Measurements from ENCODE around the gene VPS41.

Gene VPS41

DNA sequence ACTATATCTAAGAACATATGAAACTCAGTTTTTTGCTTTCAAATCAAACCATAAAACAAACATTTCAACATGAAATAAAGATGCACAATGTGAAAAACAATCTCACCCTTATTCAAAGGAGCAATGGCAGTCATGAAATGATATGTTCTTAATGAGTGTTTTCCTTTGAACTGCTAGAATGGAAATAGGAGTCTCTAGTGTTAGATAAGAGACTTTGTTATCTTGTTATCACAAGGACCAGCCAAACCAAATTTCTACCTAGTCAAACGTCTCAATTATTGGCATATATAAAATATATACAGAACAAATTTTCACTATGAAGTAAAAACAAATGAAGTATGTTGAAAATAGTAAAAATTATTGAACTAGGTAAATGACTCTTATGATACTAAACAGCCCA is 1.2 kb downstream of the VPS41 start:
- in situ Hi-C loops (cut with MboI; ENCODE audit: low sequenced_read_pairs), result no loop called here

GRCh38 chr7:38907066-38907465 is 1.9 kb downstream of the VPS41 start:
- in situ Hi-C loops (cut with MboI; ENCODE audit: low sequenced_read_pairs), result no loop called here

DNA sequence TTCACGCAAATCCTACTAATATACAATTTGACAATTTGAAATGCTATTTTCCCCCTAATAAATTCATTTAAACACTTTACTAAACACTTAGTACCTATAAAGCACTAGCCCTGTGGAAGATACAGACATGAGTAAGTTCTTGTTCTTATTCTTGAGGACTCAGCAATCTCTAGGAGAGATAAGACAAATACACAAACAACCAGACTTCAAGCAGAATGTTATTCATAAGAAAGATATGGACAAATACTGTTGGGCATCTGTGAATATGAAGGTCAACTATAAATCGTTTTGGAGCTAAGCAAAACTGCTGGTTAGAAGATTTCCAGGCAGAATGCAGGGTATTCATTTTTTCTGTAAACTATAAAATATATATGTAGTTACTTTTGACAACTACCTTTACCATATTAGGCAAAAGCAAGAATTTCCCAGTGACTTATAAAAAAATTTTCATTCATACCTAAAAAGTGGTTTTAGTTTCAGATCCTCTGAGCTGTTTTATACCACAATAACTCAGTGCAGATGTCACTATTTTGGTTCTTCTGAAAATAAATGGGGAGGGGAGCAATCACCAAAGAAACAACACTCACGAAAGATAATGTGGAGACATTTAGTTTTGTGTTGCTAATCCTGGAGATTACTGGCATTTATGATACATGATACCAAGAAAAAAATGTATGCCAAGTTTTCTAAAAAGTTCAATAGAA is 3.8 kb downstream of the VPS41 start:
- in situ Hi-C loops (cut with MboI; ENCODE audit: low sequenced_read_pairs), result no loop called here

DNA sequence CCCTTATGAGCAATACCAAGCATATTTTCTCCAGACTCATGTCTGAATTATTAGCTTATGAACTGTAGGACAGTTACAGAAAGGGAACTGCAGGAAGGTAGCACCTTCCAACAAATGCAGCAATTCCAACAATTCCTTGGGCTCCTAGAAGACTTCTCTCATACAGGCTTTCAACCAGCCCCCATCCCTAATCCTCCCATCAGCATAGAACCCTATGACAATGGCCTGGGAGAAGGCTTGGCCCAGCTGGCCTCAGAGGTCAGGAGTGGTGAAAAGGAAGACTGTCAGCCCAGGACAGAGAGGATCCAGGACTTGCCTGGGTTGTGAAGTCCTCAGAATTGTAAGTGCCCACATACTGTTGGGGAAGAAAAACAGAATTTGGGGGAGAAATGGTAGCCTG is 5.9 kb downstream of the VPS41 start:
- in situ Hi-C loops (cut with MboI; ENCODE audit: low sequenced_read_pairs), result no loop called here

- in situ Hi-C loops (cut with MboI; ENCODE audit: low sequenced_read_pairs), result no loop called here
These were observed 6.5 kb downstream of the VPS41 start for GRCh38 chr7:38902449-38902848.

DNA sequence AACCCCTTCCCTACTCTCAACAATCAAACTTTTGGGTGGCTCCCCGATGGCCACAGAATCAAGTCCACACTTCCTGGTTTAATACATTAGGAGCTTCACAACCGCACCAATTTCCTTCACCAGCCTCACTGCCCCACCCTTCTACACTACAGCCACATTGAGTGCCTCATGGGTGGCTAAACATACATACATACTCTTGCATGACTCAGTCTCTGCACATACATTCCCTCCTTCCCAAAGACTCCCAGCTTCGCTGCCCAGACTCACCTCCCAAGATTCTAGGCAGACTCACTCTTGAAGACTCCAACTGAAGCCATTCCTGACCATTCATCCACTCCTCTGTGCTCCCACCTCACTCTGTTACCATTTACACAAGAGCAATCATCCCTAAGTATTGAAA is 15.9 kb downstream of the VPS41 start:
- in situ Hi-C loops (cut with MboI; ENCODE audit: low sequenced_read_pairs), result no loop called here

GRCh38 chr7:38890597-38890996 is 18.4 kb downstream of the VPS41 start:
- in situ Hi-C loops (cut with MboI; ENCODE audit: low sequenced_read_pairs), result no loop called here

DNA sequence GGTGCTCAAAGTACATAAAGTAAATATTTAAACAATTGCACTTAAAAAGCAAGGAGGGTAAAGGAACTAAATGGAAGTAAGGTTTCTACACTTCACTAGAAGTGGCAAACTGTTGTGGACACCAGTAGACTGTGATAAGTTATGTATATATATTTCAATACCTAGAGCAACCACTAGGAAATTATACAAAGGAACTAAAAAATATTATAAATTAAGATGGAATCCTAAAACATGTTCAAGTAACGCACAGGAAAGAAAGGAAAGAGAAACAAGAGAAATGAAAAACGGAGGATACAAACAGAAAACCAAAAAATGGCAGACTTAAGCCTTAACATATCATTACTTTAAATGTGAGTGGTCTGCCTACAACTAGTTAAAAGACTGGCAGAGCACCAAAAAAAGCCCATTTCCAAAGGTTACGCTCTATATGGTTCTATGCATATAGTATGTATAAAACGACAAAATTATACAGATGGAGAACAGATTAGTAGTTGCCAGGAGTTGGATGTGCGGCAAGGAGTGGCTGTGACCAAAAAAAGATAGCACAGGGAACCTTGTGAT is 19.0 kb downstream of the VPS41 start:
- in situ Hi-C loops (cut with MboI; ENCODE audit: low sequenced_read_pairs), result no loop called here

- in situ Hi-C loops (cut with MboI; ENCODE audit: low sequenced_read_pairs), result no loop called here
These were observed 19.9 kb downstream of the VPS41 start for GRCh38 chr7:38889079-38889478.

- in situ Hi-C loops (cut with MboI; ENCODE audit: low sequenced_read_pairs), result no loop called here
These were observed 22.7 kb downstream of the VPS41 start for GRCh38 chr7:38886265-38886664.

GRCh38 chr7:38883706-38884105 is 25.3 kb downstream of the VPS41 start:
- in situ Hi-C loops (cut with MboI; ENCODE audit: low sequenced_read_pairs), result no loop called here

- in situ Hi-C loops (cut with MboI; ENCODE audit: low sequenced_read_pairs), result no loop called here
These were observed 26.9 kb downstream of the VPS41 start for GRCh38 chr7:38881947-38882684.

GRCh38 chr7:38881015-38881414 is 28.0 kb downstream of the VPS41 start:
- in situ Hi-C loops (cut with MboI; ENCODE audit: low sequenced_read_pairs), result no loop called here

DNA sequence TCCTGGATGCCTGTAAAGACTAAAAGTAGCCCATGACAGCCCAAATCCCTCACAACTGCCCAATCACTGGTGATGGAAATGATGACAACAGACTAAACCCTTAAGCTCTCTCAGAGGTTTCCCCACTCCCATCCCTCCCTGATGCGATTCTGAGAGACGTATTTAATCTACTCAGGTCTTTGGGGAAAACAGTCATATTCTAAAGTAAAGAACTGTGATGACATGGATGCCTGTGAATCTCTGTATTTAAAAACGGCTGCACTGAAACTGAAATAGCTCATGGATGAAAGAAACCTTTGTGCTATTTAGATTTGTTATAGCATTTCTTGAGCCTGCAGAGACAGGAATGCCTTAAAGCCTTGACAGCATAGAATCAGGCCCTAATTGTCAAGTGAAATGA is 28.5 kb downstream of the VPS41 start:
- in situ Hi-C loops (cut with MboI; ENCODE audit: low sequenced_read_pairs), result no loop called here

GRCh38 chr7:38880035-38880434 is 29.0 kb downstream of the VPS41 start:
- in situ Hi-C loops (cut with MboI; ENCODE audit: low sequenced_read_pairs), result no loop called here

GRCh38 chr7:38878694-38879457 is 30.1 kb downstream of the VPS41 start:
- in situ Hi-C loops (cut with MboI; ENCODE audit: low sequenced_read_pairs), result no loop called here

DNA sequence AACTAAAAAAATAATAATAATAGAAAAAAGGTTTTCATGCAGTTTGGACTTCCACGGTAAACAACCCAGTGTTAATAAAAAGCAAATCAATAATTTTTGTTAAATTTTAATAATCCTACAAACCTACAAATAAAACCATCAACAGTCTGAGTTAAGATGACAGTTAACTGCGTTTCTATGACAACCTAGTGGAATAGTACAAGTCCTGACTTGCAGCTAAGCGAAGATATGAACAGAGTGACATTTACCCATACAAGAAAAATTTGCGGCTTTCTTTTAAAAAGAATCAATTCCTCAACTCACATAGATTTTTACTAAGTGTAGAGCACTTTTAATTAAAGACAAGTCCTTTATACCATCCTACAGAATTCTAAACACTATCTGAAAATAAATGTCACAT is 35.6 kb downstream of the VPS41 start:
- in situ Hi-C loops (cut with MboI; ENCODE audit: low sequenced_read_pairs), result no loop called here

DNA sequence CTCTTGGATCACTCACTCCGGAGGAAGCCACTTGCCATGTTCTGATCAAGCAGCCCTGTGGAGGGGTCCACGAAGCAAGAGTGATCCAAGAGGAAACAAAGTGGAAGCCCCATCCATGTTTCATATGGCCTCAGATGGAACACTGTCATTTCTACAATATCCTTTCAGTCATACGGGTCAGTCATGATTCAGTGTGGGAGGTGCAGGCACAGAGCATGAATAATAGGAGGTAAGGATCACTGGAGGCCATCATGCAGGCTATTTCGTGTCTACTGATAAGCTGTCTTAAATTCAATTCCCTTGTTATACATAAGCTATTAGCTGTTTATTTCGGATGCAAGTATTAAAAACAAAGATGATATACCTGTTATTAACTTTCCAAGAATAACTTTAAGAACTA is 36.8 kb downstream of the VPS41 start:
- in situ Hi-C loops (cut with MboI; ENCODE audit: low sequenced_read_pairs), result no loop called here

DNA sequence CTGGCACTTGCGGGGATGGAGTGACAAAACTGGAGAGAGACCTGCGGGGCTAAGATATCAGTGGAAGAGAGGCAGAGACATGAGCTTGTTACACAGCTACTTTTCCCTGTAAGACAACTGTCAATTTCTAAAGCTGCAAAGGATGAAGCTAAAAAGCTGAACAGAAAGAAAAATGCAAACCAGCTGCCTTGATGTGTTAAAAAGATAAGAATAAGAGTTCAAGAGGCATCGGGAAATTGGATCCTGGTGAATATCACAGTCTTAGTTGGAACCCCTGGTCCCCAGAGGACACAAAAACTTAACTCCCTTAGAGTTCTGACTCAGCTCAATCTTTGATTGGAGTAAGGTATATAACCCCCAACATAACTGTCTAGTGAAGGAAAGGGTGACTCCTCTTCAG is 38.8 kb downstream of the VPS41 start:
- in situ Hi-C loops (cut with MboI; ENCODE audit: low sequenced_read_pairs), result no loop called here

GRCh38 chr7:38863601-38864291 is 45.2 kb downstream of the VPS41 start:
- in situ Hi-C loops (cut with MboI; ENCODE audit: low sequenced_read_pairs), result no loop called here

GRCh38 chr7:38862666-38863065 is 46.3 kb downstream of the VPS41 start:
- in situ Hi-C loops (cut with MboI; ENCODE audit: low sequenced_read_pairs), result no loop called here

Measured in HL-60/S4 (cell line).